Left lung (tissue), 10 donors: ENCODE data around the gene EREG. TPM values are rescaled to one million over a fixed set of nuclear protein-coding genes. Genes with fewer than 3 reads are reported as not detected.
A peak's percentile ranks its signal among the peaks of the same experiment; 100 is the strongest.

Source experiments
- ATAC-seq: fragments of 200-7000 bp; cut with Tn5 transposase; one replicate; pipeline ENCODE4 v1.9.1; 2020; ENCODE audit warnings: moderate library complexity
- DNase-seq, 4 donors: peaks; one replicate each; pipeline ENCODE4 v3.0.0-alpha.2; 2013 to 2020
- H3K27ac ChIP-seq, 2 donors: fragments of 200-600 bp; sonication (generic) in 1 of 2; one replicate each; pipeline versions ENCODE4 v1.5.0 to v1.8.0; 2020 to 2021
- H3K27me3 ChIP-seq, 2 donors: fragments of 200-600 bp; sonication (generic) in 1 of 2; one replicate each; pipeline versions ENCODE4 v1.5.0 to v1.8.0; 2020 to 2021
- H3K36me3 ChIP-seq, 2 donors: fragments of 200-600 bp; sonication (generic) in 1 of 2; one replicate each; pipeline versions ENCODE4 v1.5.0 to v1.8.0; 2020 to 2021
- H3K4me1 ChIP-seq, 2 donors: fragments of 200-600 bp; one replicate each; pipeline ENCODE4 v1.8.0; 2021
- H3K4me3 ChIP-seq, 2 donors: fragments of 200-600 bp; sonication (generic) in 1 of 2; one replicate each; pipeline versions ENCODE4 v1.5.0 to v1.8.0; 2020 to 2021; ENCODE audit warnings: mild to moderate bottlenecking in 1 of 2
- H3K9me3 ChIP-seq, 2 donors: fragments of 200-600 bp; sonication (generic) in 1 of 2; one replicate each; pipeline versions ENCODE4 v1.5.0 to v1.8.0; 2020 to 2021
- intact Hi-C, 2 donors: fragments of 100-400 bp; cut with DNase I; formaldehyde crosslinking; loops; one replicate each; pipeline versions ENCODE4 v1.11.2 to v1.14.2; 2022
- polyA plus RNA-seq, 6 donors: library from polyadenylated mRNA; unstranded; fragments of 120-200 nt; gene quantifications; one replicate each; pipeline ENCODE4 v1.2.1, GENCODE V29; 2013; ENCODE audit not compliant: insufficient read length in 6 of 6
- total RNA-seq, 2 donors: library from RNA; stranded (reverse); fragmentation: NEBNext Ultra II Directional; extraction: Animal tissue kit (Norgen Biotek cat#: 25700); gene quantifications; one replicate each; pipeline ENCODE4 v1.2.1, GENCODE V29; 2021
- TF ChIP-seq, protein P1 (sequence below), 2 donors: fragments of 200-600 bp; sonication (generic) in 1 of 2; IDR thresholded peaks; one replicate each; pipeline versions ENCODE4 v1.5.0 to v1.8.0; 2021; ENCODE audit warnings: antibody characterized with exemption in 2 of 2
- donor health status: DM: no; HTN: yes; CAD: no.
- donor health status: DM: no; HTN: no; CAD: no.

EREG gene
- total and polyA plus RNA-seq, 8 donors, result 0.14 to 3.6 (median 0.28) TPM

GRCh38 chr4:74424111-74424510 lies 59.2 kb downstream of the EREG start:
- DNase-seq, result no peak
- Histone ChIP-seq H3K4me1 (no peaks in the 10 kb centered on the region), H3K36me3 (no peaks in the 10 kb centered on the region), H3K9me3 (no peaks in the 10 kb centered on the region), H3K27ac (no peak overlapping the region), H3K27me3 (no peaks in the 10 kb centered on the region), H3K4me3 (no peak overlapping the region)
- no peak for ATAC-seq
- intact Hi-C loops, result no loop called here
- TF ChIP-seq, protein P1, sequence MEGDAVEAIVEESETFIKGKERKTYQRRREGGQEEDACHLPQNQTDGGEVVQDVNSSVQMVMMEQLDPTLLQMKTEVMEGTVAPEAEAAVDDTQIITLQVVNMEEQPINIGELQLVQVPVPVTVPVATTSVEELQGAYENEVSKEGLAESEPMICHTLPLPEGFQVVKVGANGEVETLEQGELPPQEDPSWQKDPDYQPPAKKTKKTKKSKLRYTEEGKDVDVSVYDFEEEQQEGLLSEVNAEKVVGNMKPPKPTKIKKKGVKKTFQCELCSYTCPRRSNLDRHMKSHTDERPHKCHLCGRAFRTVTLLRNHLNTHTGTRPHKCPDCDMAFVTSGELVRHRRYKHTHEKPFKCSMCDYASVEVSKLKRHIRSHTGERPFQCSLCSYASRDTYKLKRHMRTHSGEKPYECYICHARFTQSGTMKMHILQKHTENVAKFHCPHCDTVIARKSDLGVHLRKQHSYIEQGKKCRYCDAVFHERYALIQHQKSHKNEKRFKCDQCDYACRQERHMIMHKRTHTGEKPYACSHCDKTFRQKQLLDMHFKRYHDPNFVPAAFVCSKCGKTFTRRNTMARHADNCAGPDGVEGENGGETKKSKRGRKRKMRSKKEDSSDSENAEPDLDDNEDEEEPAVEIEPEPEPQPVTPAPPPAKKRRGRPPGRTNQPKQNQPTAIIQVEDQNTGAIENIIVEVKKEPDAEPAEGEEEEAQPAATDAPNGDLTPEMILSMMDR (IDR thresholded peaks at IDR 0.05), result no peak

GRCh38 chr4:74426101-74426500 lies 61.2 kb downstream of the EREG start:
- Histone ChIP-seq H3K9me3 (no peaks in the 10 kb centered on the region), H3K4me3 (no peak overlapping the region), H3K27ac (no peak overlapping the region), H3K27me3 (no peaks in the 10 kb centered on the region), H3K4me1 (no peaks in the 10 kb centered on the region), H3K36me3 (no peaks in the 10 kb centered on the region)
- DNase-seq (no peak), ATAC-seq (no peak)
- TF ChIP-seq, protein P1 (IDR thresholded peaks at IDR 0.05), result no peak
- intact Hi-C loops, result no loop called here

DNA sequence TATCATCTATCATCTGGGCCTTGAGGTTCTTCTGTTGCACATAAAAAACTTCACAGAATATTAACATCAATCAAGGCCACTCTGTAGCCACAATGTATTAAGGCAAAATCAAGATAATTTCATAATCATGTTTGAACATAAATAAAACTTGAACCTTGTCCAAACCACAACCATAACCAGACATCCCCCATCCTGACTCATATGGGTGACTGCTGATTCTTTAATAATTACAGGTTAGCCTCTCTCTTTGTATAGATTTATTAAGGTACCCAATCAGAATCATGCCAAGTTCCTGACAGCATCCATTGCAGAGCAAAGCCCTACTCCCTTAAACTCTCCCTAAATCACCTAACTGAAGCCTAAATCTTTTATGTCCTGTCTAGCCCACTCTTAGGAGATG lies 63.3 kb downstream of the EREG start:
- TF ChIP-seq, protein P1 (IDR thresholded peaks at IDR 0.05), result no peak
- Histone ChIP-seq H3K36me3 (no peaks in the 10 kb centered on the region), H3K27me3 (no peaks in the 10 kb centered on the region), H3K4me3 (no peak overlapping the region), H3K27ac (no peak overlapping the region), H3K4me1 (peaks cover 0 to 2% of the 10 kb centered on the region in 2 donors), H3K9me3 (no peaks in the 10 kb centered on the region)
- DNase-seq, result no peak
- intact Hi-C loops, result no loop called here
- ATAC-seq, result no peak

- no peak overlapping the region for H3K27ac ChIP-seq
- intact Hi-C loops, result no loop called here
- no peaks in the 10 kb centered on the region for H3K27me3 ChIP-seq
- no peaks in the 10 kb centered on the region for H3K9me3 ChIP-seq
- peaks cover 0 to 2% of the 10 kb centered on the region in 2 donors for H3K4me1 ChIP-seq
- peak in 1 of 4 donors; percentile 50 for DNase-seq
- no peak for ATAC-seq
- TF ChIP-seq, protein P1 (IDR thresholded peaks at IDR 0.05), result no peak
- no peaks in the 10 kb centered on the region for H3K36me3 ChIP-seq
- no peak overlapping the region for H3K4me3 ChIP-seq
Observed at GRCh38 chr4:74431113-74431826, 66.3 kb downstream of the EREG start.

- no peak for ATAC-seq
Observed at GRCh38 chr4:74433043-74433442, 68.1 kb downstream of the EREG start.

More at GRCh38 chr4:74433043-74433442, 68.1 kb downstream of the EREG start:
- H3K27ac ChIP-seq, result no peak overlapping the region
- TF ChIP-seq, protein P1 (IDR thresholded peaks at IDR 0.05), result no peak
- no peak for DNase-seq
- H3K4me1 ChIP-seq, result peaks cover 0 to 2% of the 10 kb centered on the region in 2 donors
- no peaks in the 10 kb centered on the region for H3K27me3 ChIP-seq
- no peaks in the 10 kb centered on the region for H3K36me3 ChIP-seq
- H3K9me3 ChIP-seq, result no peaks in the 10 kb centered on the region
- intact Hi-C loops, result no loop called here
- H3K4me3 ChIP-seq, result no peak overlapping the region
